SK-N-SH (cell line): Measurements from ENCODE around the gene WNK1. TPM values are rescaled to one million over a fixed set of nuclear protein-coding genes. Genes with fewer than 3 reads are reported as not detected.

ENCODE experiments used
- CTCF ChIA-PET: fragments of 300-600, 350-600 bp; formaldehyde crosslinking; extraction: SDS; loops from one replicate; lab custom pipeline; 2021; lab: Yijun Ruan, JAX
- POLR2A ChIA-PET: fragments of 350-600 bp; sonication (Branson Sonifier 250); formaldehyde crosslinking; extraction: SDS; loops from one replicate; lab custom pipeline; 2020; ENCODE audit warnings: antibody characterized with exemption, inconsistent platforms; lab: Yijun Ruan, JAX
- DNase-seq: peaks from one replicate; pipeline ENCODE4 v3.0.0; 2012
- H2AFZ ChIP-seq: fragments of 200-600 bp; sonication (generic); 2 replicates; pipeline ENCODE4 v1.8.1; 2016; ENCODE audit warnings: antibody characterized with exemption, mild to moderate bottlenecking, low read depth
- H3F3A ChIP-seq: fragments of 200-600 bp; sonication (generic); replicated peaks from 2 replicates; pipeline ENCODE3; 2016; ENCODE audit warnings: antibody characterized with exemption, mild to moderate bottlenecking; ENCODE audit not compliant: insufficient read depth
- H3K27ac ChIP-seq, 2 experiments: fragments of 200-500 bp in 1 of 2; fragments of 200-600 bp in 1 of 2; sonication (Bioruptor generic) in 1 of 2; sonication (generic), shearing (Covaris generic) in 1 of 2; 2 replicates each; pipeline versions ENCODE4 v1.5.1 to v1.6.1; 2014 to 2016; ENCODE audit warnings: low read depth in 2 of 2, inconsistent platforms in 1 of 2, low read length in 1 of 2, mild to moderate bottlenecking in 1 of 2, mixed read lengths in 1 of 2
- H3K27me3 ChIP-seq: fragments of 200-600 bp; sonication (generic), shearing (Covaris generic); 2 replicates; pipeline ENCODE4 v1.6.1; 2016; ENCODE audit warnings: mixed run types; ENCODE audit not compliant: insufficient read depth
- H3K36me3 ChIP-seq, 2 experiments: fragments of 200-500 bp in 1 of 2; fragments of 200-600 bp in 1 of 2; sonication (Bioruptor generic) in 1 of 2; sonication (generic) in 1 of 2; replicated peaks in 1 of 2; 2 replicates each; pipeline versions ENCODE3 to v1.5.1; 2014 to 2016; ENCODE audit warnings: low read length in 1 of 2, mild to moderate bottlenecking in 1 of 2; ENCODE audit not compliant: insufficient read depth in 2 of 2, control insufficient read depth in 1 of 2
- H3K4me1 ChIP-seq, 2 experiments: fragments of 200-500 bp in 1 of 2; fragments of 200-600 bp in 1 of 2; sonication (Bioruptor generic) in 1 of 2; sonication (generic), shearing (Covaris generic) in 1 of 2; 2 replicates each; pipeline versions ENCODE4 v1.5.1 to v1.6.1; 2014 to 2016; ENCODE audit warnings: low read depth in 1 of 2, low read length in 1 of 2, mixed run types in 1 of 2; ENCODE audit not compliant: insufficient read depth in 2 of 2, control insufficient read depth in 1 of 2
- H3K4me2 ChIP-seq: fragments of 200-600 bp; sonication (generic), shearing (Covaris generic); 2 replicates; pipeline ENCODE4 v1.6.1; 2017; ENCODE audit warnings: mixed run types
- H3K4me3 ChIP-seq, 2 experiments: fragments of 200-500 bp in 1 of 2; fragments of 200-600 bp in 1 of 2; sonication (Bioruptor generic) in 1 of 2; sonication (generic), shearing (Covaris generic) in 1 of 2; 2 replicates each; pipeline versions ENCODE4 v1.5.1 to v1.8.1; 2014 to 2016; ENCODE audit warnings: low read depth in 2 of 2, inconsistent platforms in 1 of 2, low read length in 1 of 2, mild to moderate bottlenecking in 1 of 2, mixed read lengths in 1 of 2, moderate library complexity in 1 of 2
- H3K79me2 ChIP-seq: fragments of 200-600 bp; sonication (generic); 2 replicates; pipeline ENCODE4 v1.8.1; 2017; ENCODE audit warnings: mild to moderate bottlenecking; ENCODE audit not compliant: insufficient read depth
- H3K9ac ChIP-seq: fragments of 200-600 bp; sonication (generic); 2 replicates; pipeline ENCODE4 v1.6.1; 2017; ENCODE audit warnings: mixed run types
- H3K9me2 ChIP-seq: fragments of 200-600 bp; sonication (generic); 2 replicates; pipeline ENCODE4 v1.6.1; 2017; ENCODE audit warnings: mixed run types
- H3K9me3 ChIP-seq: fragments of 200-600 bp; sonication (generic); 2 replicates; pipeline ENCODE4 v1.6.1; 2017; ENCODE audit warnings: mixed run types, mild to moderate bottlenecking, moderate library complexity
- H4K20me1 ChIP-seq: fragments of 200-600 bp; sonication (generic); 2 replicates; pipeline ENCODE4 v1.6.1; 2017; ENCODE audit warnings: mild to moderate bottlenecking, mixed run types; ENCODE audit not compliant: insufficient read depth
- CHD2 ChIP-seq: fragments of 150-350 bp; IDR thresholded peaks from 2 replicates; pipeline ENCODE4 v1.6.1; 2018; ENCODE audit warnings: low read length; ENCODE audit not compliant: partially characterized antibody
- EP300 ChIP-seq, 2 experiments: IDR thresholded peaks; 2 replicates each; pipeline versions ENCODE4 v1.4.0 to v1.6.1; 2012; ENCODE audit warnings: borderline replicate concordance in 1 of 2, low read depth in 1 of 2, low read length in 1 of 2
- FOSL2 ChIP-seq: IDR thresholded peaks from 2 replicates; pipeline ENCODE4 v1.4.0; 2012; ENCODE audit warnings: low read depth, mild to moderate bottlenecking, moderate library complexity, borderline replicate concordance
- FOXJ3 ChIP-seq: sonication (generic); formaldehyde crosslinking; IDR thresholded peaks from 2 replicates; pipeline ENCODE4 v1.5.1; 2020; ENCODE audit warnings: mild to moderate bottlenecking, missing genetic modification reagents
- FOXM1 ChIP-seq: IDR thresholded peaks from 2 replicates; pipeline ENCODE4 v1.4.0; 2012; ENCODE audit warnings: low read depth, mild to moderate bottlenecking
- JUND ChIP-seq: IDR thresholded peaks from 2 replicates; pipeline ENCODE4 v1.4.0; 2012
- MXI1 ChIP-seq: IDR thresholded peaks from 2 replicates; pipeline ENCODE4 v1.6.1; 2012; ENCODE audit warnings: mild to moderate bottlenecking, low read depth, low read length, improper control_type of control experiment
- NFIC ChIP-seq: IDR thresholded peaks from 2 replicates; pipeline ENCODE4 v1.4.0; 2012; ENCODE audit warnings: borderline replicate concordance
- RCOR1 ChIP-seq: fragments of 150-350 bp; IDR thresholded peaks from 2 replicates; pipeline ENCODE4 v1.6.1; 2017; ENCODE audit warnings: antibody characterized with exemption, low read length
- SMC3 ChIP-seq: IDR thresholded peaks from 2 replicates; pipeline ENCODE4 v1.6.1; 2012; ENCODE audit warnings: low read depth, low read length, improper control_type of control experiment
- polyA plus RNA-seq, 3 experiments: library from polyadenylated mRNA; depleted of rRNA; stranded (reverse); fragments of >200 nt; gene quantifications; 2 replicates each; pipeline ENCODE4 v1.2.3, GENCODE V29; 2012
- TF ChIP-seq, protein P1 (sequence below): fragments of 200-600 bp; sonication (generic); IDR thresholded peaks from 2 replicates; pipeline ENCODE4 v1.6.1; 2017; ENCODE audit warnings: antibody characterized with exemption, mild to moderate bottlenecking, moderate library complexity
- TF ChIP-seq, protein P2 (sequence below): IDR thresholded peaks from 2 replicates; pipeline ENCODE4 v1.4.0; 2012; ENCODE audit warnings: low read depth, borderline replicate concordance
- TF ChIP-seq, protein P3 (sequence below): fragments of 150-350 bp; IDR thresholded peaks from 2 replicates; pipeline ENCODE4 v1.6.1; 2017; ENCODE audit warnings: antibody characterized with exemption, low read length, low read depth, borderline replicate concordance
- TF ChIP-seq, protein P4 (sequence below): IDR thresholded peaks from 2 replicates; pipeline ENCODE4 v1.6.1; 2012; ENCODE audit warnings: mild to moderate bottlenecking, low read depth, low read length, moderate library complexity
- TF ChIP-seq, protein P5 (sequence below): IDR thresholded peaks from 2 replicates; pipeline ENCODE4; 2012

The WNK1 gene
- polyA plus RNA-seq, 1 of the 3 experiments (the other 2 are of a cell fraction) = 30.5 TPM

DNA sequence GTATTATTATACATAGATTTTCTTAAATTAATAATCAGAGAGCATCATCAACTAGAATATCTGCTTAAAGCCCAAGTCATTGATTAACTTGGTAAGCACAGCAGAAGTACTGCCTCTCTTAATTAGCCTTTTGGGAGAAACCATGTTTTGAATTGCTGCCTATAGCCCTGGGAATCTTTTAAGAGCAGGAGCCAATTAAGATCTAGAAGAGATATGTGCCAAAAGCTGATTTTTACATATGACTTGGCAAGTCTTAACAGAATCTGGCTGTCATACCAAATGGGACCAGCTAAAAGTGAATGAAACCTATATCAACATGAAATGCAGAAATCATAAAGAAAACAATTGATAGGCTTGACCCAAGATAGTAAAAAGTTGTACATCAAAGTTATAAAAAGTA lies 23.2 kb upstream of the WNK1 start:
- Histone ChIP-seq H2AFZ (no peak overlapping the region), H3K9me2 (no peaks in the 10 kb centered on the region), H3K4me3 (no peak overlapping the region), H3K4me1 (no peaks in the 10 kb centered on the region), H3K9ac (no peak overlapping the region), H3F3A (no peaks in the 10 kb centered on the region), H3K27me3 (no peaks in the 10 kb centered on the region), H3K4me2 (no peak overlapping the region), H3K27ac (no peak overlapping the region), H3K79me2 (no peaks in the 10 kb centered on the region), H4K20me1 (no peaks in the 10 kb centered on the region), H3K9me3 (no peaks in the 10 kb centered on the region), H3K36me3 (no peaks in the 10 kb centered on the region)
- no peak for DNase-seq
- TF ChIP-seq RCOR1 = no peak
- no peak for TF ChIP-seq FOXJ3 (CRISPR knock-in tag)
- no peak for TF ChIP-seq CHD2
- no peak for TF ChIP-seq FOSL2
- TF ChIP-seq SMC3 = no peak
- TF ChIP-seq EP300 (IDR thresholded peaks at IDR 0.05; ENCODE audit: borderline replicate concordance in 1 of 2, low read depth in 1 of 2, low read length in 1 of 2) = no peak
- TF ChIP-seq NFIC = no peak
- no peak for TF ChIP-seq FOXM1
- TF ChIP-seq, protein P1, sequence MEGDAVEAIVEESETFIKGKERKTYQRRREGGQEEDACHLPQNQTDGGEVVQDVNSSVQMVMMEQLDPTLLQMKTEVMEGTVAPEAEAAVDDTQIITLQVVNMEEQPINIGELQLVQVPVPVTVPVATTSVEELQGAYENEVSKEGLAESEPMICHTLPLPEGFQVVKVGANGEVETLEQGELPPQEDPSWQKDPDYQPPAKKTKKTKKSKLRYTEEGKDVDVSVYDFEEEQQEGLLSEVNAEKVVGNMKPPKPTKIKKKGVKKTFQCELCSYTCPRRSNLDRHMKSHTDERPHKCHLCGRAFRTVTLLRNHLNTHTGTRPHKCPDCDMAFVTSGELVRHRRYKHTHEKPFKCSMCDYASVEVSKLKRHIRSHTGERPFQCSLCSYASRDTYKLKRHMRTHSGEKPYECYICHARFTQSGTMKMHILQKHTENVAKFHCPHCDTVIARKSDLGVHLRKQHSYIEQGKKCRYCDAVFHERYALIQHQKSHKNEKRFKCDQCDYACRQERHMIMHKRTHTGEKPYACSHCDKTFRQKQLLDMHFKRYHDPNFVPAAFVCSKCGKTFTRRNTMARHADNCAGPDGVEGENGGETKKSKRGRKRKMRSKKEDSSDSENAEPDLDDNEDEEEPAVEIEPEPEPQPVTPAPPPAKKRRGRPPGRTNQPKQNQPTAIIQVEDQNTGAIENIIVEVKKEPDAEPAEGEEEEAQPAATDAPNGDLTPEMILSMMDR = no peak
- TF ChIP-seq, protein P2, sequence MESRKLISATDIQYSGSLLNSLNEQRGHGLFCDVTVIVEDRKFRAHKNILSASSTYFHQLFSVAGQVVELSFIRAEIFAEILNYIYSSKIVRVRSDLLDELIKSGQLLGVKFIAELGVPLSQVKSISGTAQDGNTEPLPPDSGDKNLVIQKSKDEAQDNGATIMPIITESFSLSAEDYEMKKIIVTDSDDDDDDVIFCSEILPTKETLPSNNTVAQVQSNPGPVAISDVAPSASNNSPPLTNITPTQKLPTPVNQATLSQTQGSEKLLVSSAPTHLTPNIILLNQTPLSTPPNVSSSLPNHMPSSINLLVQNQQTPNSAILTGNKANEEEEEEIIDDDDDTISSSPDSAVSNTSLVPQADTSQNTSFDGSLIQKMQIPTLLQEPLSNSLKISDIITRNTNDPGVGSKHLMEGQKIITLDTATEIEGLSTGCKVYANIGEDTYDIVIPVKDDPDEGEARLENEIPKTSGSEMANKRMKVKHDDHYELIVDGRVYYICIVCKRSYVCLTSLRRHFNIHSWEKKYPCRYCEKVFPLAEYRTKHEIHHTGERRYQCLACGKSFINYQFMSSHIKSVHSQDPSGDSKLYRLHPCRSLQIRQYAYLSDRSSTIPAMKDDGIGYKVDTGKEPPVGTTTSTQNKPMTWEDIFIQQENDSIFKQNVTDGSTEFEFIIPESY = no peak
- TF ChIP-seq, protein P3, sequence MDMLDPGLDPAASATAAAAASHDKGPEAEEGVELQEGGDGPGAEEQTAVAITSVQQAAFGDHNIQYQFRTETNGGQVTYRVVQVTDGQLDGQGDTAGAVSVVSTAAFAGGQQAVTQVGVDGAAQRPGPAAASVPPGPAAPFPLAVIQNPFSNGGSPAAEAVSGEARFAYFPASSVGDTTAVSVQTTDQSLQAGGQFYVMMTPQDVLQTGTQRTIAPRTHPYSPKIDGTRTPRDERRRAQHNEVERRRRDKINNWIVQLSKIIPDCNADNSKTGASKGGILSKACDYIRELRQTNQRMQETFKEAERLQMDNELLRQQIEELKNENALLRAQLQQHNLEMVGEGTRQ = no peak
- TF ChIP-seq, protein P4, sequence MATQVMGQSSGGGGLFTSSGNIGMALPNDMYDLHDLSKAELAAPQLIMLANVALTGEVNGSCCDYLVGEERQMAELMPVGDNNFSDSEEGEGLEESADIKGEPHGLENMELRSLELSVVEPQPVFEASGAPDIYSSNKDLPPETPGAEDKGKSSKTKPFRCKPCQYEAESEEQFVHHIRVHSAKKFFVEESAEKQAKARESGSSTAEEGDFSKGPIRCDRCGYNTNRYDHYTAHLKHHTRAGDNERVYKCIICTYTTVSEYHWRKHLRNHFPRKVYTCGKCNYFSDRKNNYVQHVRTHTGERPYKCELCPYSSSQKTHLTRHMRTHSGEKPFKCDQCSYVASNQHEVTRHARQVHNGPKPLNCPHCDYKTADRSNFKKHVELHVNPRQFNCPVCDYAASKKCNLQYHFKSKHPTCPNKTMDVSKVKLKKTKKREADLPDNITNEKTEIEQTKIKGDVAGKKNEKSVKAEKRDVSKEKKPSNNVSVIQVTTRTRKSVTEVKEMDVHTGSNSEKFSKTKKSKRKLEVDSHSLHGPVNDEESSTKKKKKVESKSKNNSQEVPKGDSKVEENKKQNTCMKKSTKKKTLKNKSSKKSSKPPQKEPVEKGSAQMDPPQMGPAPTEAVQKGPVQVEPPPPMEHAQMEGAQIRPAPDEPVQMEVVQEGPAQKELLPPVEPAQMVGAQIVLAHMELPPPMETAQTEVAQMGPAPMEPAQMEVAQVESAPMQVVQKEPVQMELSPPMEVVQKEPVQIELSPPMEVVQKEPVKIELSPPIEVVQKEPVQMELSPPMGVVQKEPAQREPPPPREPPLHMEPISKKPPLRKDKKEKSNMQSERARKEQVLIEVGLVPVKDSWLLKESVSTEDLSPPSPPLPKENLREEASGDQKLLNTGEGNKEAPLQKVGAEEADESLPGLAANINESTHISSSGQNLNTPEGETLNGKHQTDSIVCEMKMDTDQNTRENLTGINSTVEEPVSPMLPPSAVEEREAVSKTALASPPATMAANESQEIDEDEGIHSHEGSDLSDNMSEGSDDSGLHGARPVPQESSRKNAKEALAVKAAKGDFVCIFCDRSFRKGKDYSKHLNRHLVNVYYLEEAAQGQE = no peak
- TF ChIP-seq, protein P5, sequence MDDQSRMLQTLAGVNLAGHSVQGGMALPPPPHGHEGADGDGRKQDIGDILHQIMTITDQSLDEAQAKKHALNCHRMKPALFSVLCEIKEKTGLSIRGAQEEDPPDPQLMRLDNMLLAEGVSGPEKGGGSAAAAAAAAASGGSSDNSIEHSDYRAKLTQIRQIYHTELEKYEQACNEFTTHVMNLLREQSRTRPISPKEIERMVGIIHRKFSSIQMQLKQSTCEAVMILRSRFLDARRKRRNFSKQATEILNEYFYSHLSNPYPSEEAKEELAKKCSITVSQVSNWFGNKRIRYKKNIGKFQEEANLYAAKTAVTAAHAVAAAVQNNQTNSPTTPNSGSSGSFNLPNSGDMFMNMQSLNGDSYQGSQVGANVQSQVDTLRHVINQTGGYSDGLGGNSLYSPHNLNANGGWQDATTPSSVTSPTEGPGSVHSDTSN = no peak
- TF ChIP-seq MXI1 = no peak
- TF ChIP-seq JUND = no peak
- ChIA-PET CTCF (interaction anchor here (0.9 to 2.8 kb wide), 3 partner anchors 22 to 153 kb away, joined by 3 to 9 read pairs (median 5); no protein-coding TSS in a partner anchor), POLR2A (no interaction called here)
